MM.1S (cell line): ENCODE measurements around the gene DCTN4.

Source experiments
- CTCF ChIP-seq: fragments of 300-600 bp; sonication (generic); IDR thresholded peaks from 2 replicates; pipeline ENCODE4 v1.5.1; 2016; ENCODE audit warnings: antibody characterized with exemption, low read length, mixed read lengths
- EZH2 ChIP-seq: fragments of 300-600 bp; sonication (generic); optimal IDR thresholded peaks from 2 replicates; pipeline ENCODE3; 2017; ENCODE audit warnings: low read depth, mild to moderate bottlenecking, antibody characterized with exemption, low read length, mixed read lengths
- EZH2phosphoT487 ChIP-seq: fragments of 300-600 bp; sonication (generic); IDR thresholded peaks from 2 replicates; pipeline ENCODE4 v1.6.1; 2018; ENCODE audit warnings: antibody characterized with exemption, low read length

GRCh38 chr5:150672237-150672883, 86.5 kb downstream of the DCTN4 start:
- TF ChIP-seq EZH2, result no peak
- TF ChIP-seq CTCF, result no peak
- TF ChIP-seq EZH2phosphoT487, result no peak
